Measurements from ENCODE around the gene P2RX4.
"Not testable (repeated sequence)": the region's sequence is repeated elsewhere in the genome, so short reads cannot be mapped to it uniquely, and the experiment has no call there.

Gene P2RX4

GRCh38 chr12:121245031-121245430, 35.1 kb downstream of the P2RX4 start:
- no peak for DNase-seq (ENCODE audit: low spot score)

DNA sequence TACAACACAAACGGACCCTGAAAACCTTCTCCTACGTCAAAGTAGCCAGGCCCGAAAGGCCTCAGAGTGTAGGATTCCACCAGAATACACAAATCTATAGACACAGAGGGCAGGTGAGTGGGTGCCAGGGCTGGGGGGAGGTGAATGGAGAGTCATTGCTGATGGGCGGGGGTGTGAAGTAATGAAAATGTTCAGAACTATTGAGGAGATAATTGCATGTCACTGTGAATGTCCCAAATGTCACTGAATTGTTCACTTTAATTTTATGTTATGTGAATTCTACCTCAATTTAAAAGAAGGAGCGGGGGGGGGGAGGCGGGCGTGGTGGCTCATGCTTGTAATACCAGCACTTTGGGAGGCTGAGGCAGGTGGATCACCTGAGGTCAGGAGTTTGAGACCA, 36.0 kb downstream of the P2RX4 start:
- DNase-seq (ENCODE audit: low spot score): no peak

- no peak for DNase-seq (ENCODE audit: low spot score)
Observed at GRCh38 chr12:121246893-121247557, 37.1 kb downstream of the P2RX4 start.

DNA sequence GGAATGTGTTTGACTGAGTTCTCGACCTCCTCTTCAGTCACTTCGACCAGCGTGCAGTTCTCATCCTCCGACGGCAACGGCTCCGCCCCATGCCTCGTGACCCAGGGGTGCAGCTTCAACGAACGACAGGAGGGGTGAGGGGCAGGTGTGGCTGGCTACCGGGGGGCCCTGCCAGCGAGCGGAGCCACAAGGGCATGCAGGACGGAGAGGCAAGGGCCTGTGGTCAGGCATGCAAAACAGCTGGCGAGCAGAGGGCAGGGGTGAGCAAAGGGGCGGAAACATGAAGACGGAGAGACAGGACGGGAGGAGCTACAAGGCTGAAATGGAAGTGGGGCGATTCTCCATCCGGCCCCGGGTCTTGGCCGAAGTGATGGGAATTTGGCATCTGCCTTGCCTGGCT, 38.7 kb downstream of the P2RX4 start:
- no peak for DNase-seq (ENCODE audit: low spot score)

- DNase-seq (ENCODE audit: low spot score): no peak
Observed at GRCh38 chr12:121250359-121250758, 40.4 kb downstream of the P2RX4 start.

GRCh38 chr12:121251838-121252237, 41.9 kb downstream of the P2RX4 start:
- no peak for DNase-seq (ENCODE audit: low spot score)

DNA sequence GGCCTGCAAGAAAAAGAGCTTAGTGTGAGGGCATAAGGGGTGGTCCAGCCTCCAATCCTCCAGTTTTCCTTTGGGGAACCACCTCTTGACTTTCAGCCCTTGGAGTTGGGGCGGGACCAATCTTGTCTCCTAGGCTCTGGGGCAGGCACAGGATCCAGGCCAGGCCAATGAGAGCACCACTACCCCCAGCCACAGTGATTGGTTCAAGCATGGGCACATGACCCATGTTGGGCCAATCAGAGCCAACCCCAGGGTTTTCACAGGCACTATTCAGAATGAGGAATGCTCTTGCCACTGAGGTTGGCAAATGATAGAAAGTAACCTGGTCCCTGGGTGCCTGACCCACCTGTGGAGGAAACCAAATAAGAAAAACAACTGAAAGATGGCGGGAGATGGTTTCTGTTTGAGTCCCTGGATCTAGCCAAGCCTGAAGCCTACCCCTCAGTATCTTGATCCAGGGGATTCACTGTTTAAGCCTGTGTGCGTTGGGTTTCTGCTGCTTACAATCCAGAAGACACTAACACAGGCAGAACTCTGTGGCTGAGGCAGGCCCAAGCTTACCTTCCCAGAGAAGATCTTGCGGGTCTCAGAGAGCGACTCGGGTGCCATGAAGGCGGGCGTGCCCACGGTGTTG, 42.9 kb downstream of the P2RX4 start:
- DNase-seq (ENCODE audit: low spot score): no peak

DNA sequence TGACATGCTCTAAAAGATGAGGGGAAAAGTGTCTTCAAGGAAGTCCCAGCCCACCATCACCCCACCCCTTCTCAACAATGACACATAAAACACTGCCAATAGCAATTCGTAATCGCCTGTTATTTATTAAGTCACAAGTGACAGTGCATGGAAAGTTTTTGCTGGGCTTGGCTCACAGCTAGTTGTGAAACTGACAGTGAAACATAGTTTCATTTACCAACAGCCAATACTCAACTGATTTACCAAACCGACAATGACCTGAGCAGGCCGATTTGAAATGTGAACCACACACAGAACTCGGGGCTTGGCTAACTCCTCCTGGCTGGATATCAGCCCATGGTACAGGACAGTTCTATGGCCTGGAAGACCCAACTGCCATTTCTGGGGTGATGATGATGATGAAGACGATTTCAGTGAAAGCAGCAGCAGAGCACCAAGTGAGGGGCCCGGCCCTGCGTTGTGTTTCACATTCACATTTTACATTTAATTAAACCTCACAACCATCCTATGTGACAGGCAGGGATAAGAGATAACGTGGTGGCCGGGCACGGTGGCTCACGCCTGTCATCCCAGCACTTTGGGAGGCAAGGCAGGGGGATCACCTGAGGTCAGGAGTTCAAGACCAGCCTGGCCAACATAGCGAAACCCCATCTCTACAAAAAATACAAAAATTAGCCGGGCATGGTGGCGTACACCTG, 43.9 kb downstream of the P2RX4 start:
- no peak for DNase-seq (ENCODE audit: low spot score)

DNA sequence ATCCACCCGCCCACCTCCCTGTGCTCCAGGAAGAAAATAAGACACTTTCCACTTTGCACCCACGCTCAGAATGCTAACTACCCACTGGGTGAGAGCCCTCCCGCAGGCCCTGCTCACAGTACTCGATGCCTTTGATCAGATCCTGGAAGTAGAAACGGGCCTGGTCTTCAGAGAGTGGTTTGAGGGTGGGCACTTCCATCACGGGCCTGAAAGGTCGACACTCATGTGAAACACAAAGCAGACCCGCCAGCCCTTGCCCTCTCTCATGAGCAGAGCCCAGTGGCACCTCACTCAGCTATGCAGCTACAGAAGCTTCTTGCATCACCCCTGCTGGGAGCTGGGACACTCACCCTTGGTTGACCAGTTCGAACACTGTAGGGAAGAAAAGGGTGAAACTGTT, 45.5 kb downstream of the P2RX4 start:
- no peak for DNase-seq (ENCODE audit: low spot score)

DNA sequence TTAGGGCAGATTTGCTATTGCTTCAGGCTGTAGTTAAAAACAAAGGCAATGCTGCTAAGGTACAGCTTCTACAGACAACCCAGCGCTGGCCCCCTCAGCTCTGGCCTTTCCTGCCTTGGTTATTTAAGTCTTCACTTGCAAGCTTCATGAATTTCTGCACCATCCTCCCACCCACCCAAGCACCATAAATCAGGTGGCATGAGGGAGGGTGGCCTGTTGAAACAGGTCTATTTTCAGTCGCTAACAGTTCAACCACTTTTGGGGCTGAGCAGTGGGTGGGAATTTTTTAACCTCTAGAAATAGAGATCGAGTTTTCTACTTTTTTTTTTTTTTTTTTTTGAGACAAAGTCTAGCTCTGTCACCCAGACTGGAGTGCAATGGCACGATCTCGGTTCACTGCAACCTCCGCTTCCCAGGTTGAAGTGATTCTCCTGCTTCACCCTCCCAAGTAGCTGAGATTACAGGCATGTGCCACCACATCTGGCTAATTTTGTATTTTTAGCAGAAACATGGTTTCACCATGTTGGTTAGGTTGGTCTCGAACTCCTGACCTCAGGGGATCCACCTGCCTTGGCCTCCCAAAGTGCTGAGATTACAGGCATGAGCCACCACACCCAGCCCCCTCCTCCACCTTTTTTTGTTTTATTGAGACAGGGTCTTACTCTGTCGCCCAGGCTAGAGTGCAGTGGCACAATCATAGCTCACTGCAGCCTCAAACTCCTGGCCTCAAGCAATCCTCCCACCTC, 47.9 kb downstream of the P2RX4 start:
- DNase-seq (ENCODE audit: low spot score): not testable (repeated sequence)

GRCh38 chr12:121259074-121259473, 49.1 kb downstream of the P2RX4 start:
- no peak for DNase-seq (ENCODE audit: low spot score)

GRCh38 chr12:121260091-121260490, 50.2 kb downstream of the P2RX4 start:
- DNase-seq (ENCODE audit: low spot score): no peak

- DNase-seq (ENCODE audit: low spot score): no peak
Observed at GRCh38 chr12:121261398-121261797, 51.5 kb downstream of the P2RX4 start.

- no peak for DNase-seq (ENCODE audit: low spot score)
Observed at GRCh38 chr12:121263206-121263935, 53.4 kb downstream of the P2RX4 start.

GRCh38 chr12:121264135-121264534, 54.2 kb downstream of the P2RX4 start:
- DNase-seq (ENCODE audit: low spot score): no peak

GRCh38 chr12:121264951-121265515, 55.1 kb downstream of the P2RX4 start:
- DNase-seq (ENCODE audit: low spot score): no peak

- no peak for DNase-seq (ENCODE audit: low spot score)
Observed at GRCh38 chr12:121267822-121268221, 57.9 kb downstream of the P2RX4 start.

DNA sequence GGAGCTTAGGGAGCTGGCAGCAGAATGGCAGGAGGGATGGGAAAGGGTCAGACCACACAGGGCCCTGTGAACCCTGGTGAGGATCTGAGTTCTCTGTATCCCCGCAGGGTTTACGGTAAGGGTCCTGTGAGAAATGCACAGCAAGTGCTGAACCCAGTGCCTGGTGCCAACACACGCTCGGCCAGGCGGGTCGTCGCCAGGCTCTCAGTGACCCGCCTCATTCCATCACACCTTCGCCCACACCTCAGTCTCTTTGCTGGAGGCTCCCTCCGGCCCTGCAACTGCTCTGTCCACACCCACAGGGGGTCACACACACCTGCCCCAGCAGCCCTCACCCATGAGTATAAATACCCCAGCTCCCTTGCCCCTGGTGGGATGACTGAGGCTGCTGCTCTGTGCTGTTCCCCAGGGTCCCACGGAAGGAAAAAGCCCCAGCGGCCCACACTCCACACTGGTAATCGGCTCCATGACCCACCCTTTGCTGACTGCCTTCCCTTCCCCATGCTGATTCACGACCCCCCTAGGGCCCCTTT, 63.5 kb downstream of the P2RX4 start:
- no peak for DNase-seq (ENCODE audit: low spot score)

DNA sequence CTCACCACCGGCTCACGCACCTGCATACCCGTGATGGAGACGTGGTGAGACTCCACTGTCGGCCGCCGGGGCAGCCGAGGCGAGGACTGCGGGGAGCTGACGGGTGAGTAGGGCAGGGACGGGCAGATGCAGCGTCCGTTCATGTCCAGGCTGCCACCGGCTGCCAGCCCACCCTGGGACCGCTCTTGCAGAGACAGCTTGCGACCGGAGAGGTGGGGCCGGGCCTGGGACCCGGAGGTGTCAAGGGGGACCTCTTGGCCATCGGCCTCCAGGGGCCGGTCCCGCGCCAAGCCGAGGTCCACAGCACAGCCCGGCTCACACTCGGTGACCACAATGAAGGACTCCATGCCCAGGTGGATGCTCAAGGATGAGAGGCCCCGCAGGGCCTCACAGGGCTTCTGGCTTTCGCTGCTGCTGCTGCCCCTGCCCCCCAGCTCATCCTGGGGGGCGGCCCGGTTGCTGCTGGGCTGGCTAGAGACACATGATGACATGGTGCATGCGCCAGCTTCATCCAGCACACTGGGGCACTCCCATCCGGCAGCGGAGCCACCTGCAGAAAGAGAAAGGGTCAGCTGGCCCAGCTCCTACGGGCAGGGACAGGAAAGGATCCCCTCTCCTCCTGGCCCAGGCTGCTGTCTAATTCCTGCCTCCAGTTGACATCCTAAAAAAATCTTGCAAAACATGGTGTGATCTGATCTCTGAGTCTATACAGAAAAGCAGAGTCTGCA, 64.3 kb downstream of the P2RX4 start:
- no peak for DNase-seq (ENCODE audit: low spot score)

GRCh38 chr12:121277374-121277759, 67.4 kb downstream of the P2RX4 start:
- DNase-seq (ENCODE audit: low spot score): no peak
